ENCODE measurements around the gene CRKL.

Gene CRKL

GRCh38 chr22:20948450-20948849 lies 31.2 kb downstream of the CRKL start:
- no CpG with 5 or more reads among the region's 5 CpGs for WGBS (ENCODE audit: extremely low coverage, insufficient coverage, low lambda C conversion rate)
- H3K27ac ChIP-seq (ENCODE audit: low read depth, low read length), result no peak overlapping the region

GRCh38 chr22:20948989-20949388 lies 31.8 kb downstream of the CRKL start:
- H3K4me2 ChIP-seq (ENCODE audit: low read length), result no peak overlapping the region
- H3K79me2 ChIP-seq (ENCODE audit: control insufficient read depth, insufficient read depth, low read length), result peaks cover 52% of the 10 kb centered on the region
- peaks cover 22% of the 10 kb centered on the region for H3K79me1 ChIP-seq (ENCODE audit: low read length)
- H3K4me3 ChIP-seq (ENCODE audit: low read length), result no peak overlapping the region
- H2BK120ac ChIP-seq (ENCODE audit: low read depth, low read length), result no peak overlapping the region
- H3K4me1 ChIP-seq (ENCODE audit: control insufficient read depth, low read depth, low read length), result no peaks in the 10 kb centered on the region
- DNase-seq, result no peak
- no peak overlapping the region for H2BK15ac ChIP-seq (replicated peaks; ENCODE audit: low read depth)
- no peak overlapping the region for H2BK5ac ChIP-seq (ENCODE audit: low read length)
- no peak overlapping the region for H3K18ac ChIP-seq (ENCODE audit: low read length)
- no peak overlapping the region for H4K5ac ChIP-seq (ENCODE audit: low read length)
- H3K9ac ChIP-seq (ENCODE audit: low read length), result no peak overlapping the region
- H3K27me3 ChIP-seq (ENCODE audit: insufficient read depth, low read length, poor library complexity), result no peaks in the 10 kb centered on the region
- no peak overlapping the region for H3K23ac ChIP-seq (ENCODE audit: low read length)
- WGBS (ENCODE audit: extremely low coverage, insufficient coverage, low lambda C conversion rate), result no CpG with 5 or more reads among the region's 5 CpGs
- H3K4ac ChIP-seq (ENCODE audit: low read depth, low read length), result no peak overlapping the region
- H2AK5ac ChIP-seq (ENCODE audit: low read length), result no peak overlapping the region
- H3K36me3 ChIP-seq (ENCODE audit: control insufficient read depth, insufficient read depth, low read length), result peaks cover 6% of the 10 kb centered on the region
- H3K27ac ChIP-seq (ENCODE audit: low read depth, low read length), result no peak overlapping the region
- H3K56ac ChIP-seq (ENCODE audit: low read length), result no peak overlapping the region
- H4K8ac ChIP-seq (ENCODE audit: low read depth, low read length), result no peak overlapping the region

More at GRCh38 chr22:20948450-20948849, 31.2 kb downstream of the CRKL start:
- Histone ChIP-seq H4K8ac (ENCODE audit: low read depth, low read length) (no peak overlapping the region), H3K79me1 (ENCODE audit: low read length) (peaks cover 20% of the 10 kb centered on the region), H3K23ac (ENCODE audit: low read length) (no peak overlapping the region), H3K18ac (ENCODE audit: low read length) (no peak overlapping the region), H3K27me3 (ENCODE audit: insufficient read depth, low read length, poor library complexity) (no peaks in the 10 kb centered on the region), H2BK15ac (replicated peaks; ENCODE audit: low read depth) (no peak overlapping the region), H2AK5ac (ENCODE audit: low read length) (no peak overlapping the region), H3K36me3 (ENCODE audit: control insufficient read depth, insufficient read depth, low read length) (peaks cover 6% of the 10 kb centered on the region), H3K4me3 (ENCODE audit: low read length) (no peak overlapping the region), H3K4me2 (ENCODE audit: low read length) (no peak overlapping the region), H3K9ac (ENCODE audit: low read length) (no peak overlapping the region), H3K56ac (ENCODE audit: low read length) (no peak overlapping the region), H2BK5ac (ENCODE audit: low read length) (no peak overlapping the region), H3K4ac (ENCODE audit: low read depth, low read length) (no peak overlapping the region), H3K79me2 (ENCODE audit: control insufficient read depth, insufficient read depth, low read length) (peaks cover 57% of the 10 kb centered on the region), H3K4me1 (ENCODE audit: control insufficient read depth, low read depth, low read length) (no peaks in the 10 kb centered on the region), H4K5ac (ENCODE audit: low read length) (no peak overlapping the region), H2BK120ac (ENCODE audit: low read depth, low read length) (no peak overlapping the region)
- no peak for DNase-seq

GRCh38 chr22:20949698-20950183 lies 32.5 kb downstream of the CRKL start:
- H3K9ac ChIP-seq (ENCODE audit: low read length), result no peak overlapping the region
- no peak for DNase-seq
- H4K8ac ChIP-seq (ENCODE audit: low read depth, low read length), result no peak overlapping the region
- no peak overlapping the region for H2BK5ac ChIP-seq (ENCODE audit: low read length)
- H3K79me1 ChIP-seq (ENCODE audit: low read length), result peaks cover 22% of the 10 kb centered on the region
- no peak overlapping the region for H3K4me2 ChIP-seq (ENCODE audit: low read length)
- no peak overlapping the region for H3K4ac ChIP-seq (ENCODE audit: low read depth, low read length)
- H3K4me3 ChIP-seq (ENCODE audit: low read length), result no peak overlapping the region
- no peak overlapping the region for H3K56ac ChIP-seq (ENCODE audit: low read length)
- H3K27ac ChIP-seq (ENCODE audit: low read depth, low read length), result no peak overlapping the region
- H2AK5ac ChIP-seq (ENCODE audit: low read length), result no peak overlapping the region
- H3K18ac ChIP-seq (ENCODE audit: low read length), result no peak overlapping the region
- H2BK15ac ChIP-seq (replicated peaks; ENCODE audit: low read depth), result no peak overlapping the region
- H3K23ac ChIP-seq (ENCODE audit: low read length), result no peak overlapping the region
- H2BK120ac ChIP-seq (ENCODE audit: low read depth, low read length), result no peak overlapping the region
- no peaks in the 10 kb centered on the region for H3K27me3 ChIP-seq (ENCODE audit: insufficient read depth, low read length, poor library complexity)
- peaks cover 6% of the 10 kb centered on the region for H3K36me3 ChIP-seq (ENCODE audit: control insufficient read depth, insufficient read depth, low read length)
- no peak overlapping the region for H4K5ac ChIP-seq (ENCODE audit: low read length)
- no peaks in the 10 kb centered on the region for H3K4me1 ChIP-seq (ENCODE audit: control insufficient read depth, low read depth, low read length)
- H3K79me2 ChIP-seq (ENCODE audit: control insufficient read depth, insufficient read depth, low read length), result peaks cover 46% of the 10 kb centered on the region
- WGBS (ENCODE audit: extremely low coverage, insufficient coverage, low lambda C conversion rate), result no CpG with 5 or more reads among the region's 13 CpGs

- DNase-seq, result no peak
- no CpG with 5 or more reads among the region's 10 CpGs for WGBS (ENCODE audit: extremely low coverage, insufficient coverage, low lambda C conversion rate)
- Histone ChIP-seq H3K9ac (ENCODE audit: low read length) (no peak overlapping the region), H3K4me3 (ENCODE audit: low read length) (no peak overlapping the region), H2BK5ac (ENCODE audit: low read length) (no peak overlapping the region), H3K18ac (ENCODE audit: low read length) (no peak overlapping the region), H3K4me1 (ENCODE audit: control insufficient read depth, low read depth, low read length) (peaks cover 2% of the 10 kb centered on the region), H3K36me3 (ENCODE audit: control insufficient read depth, insufficient read depth, low read length) (peaks cover 6% of the 10 kb centered on the region), H2AK5ac (ENCODE audit: low read length) (no peak overlapping the region), H4K5ac (ENCODE audit: low read length) (no peak overlapping the region), H3K56ac (ENCODE audit: low read length) (no peak overlapping the region), H3K79me1 (ENCODE audit: low read length) (peaks cover 20% of the 10 kb centered on the region), H2BK15ac (replicated peaks; ENCODE audit: low read depth) (no peak overlapping the region), H4K8ac (ENCODE audit: low read depth, low read length) (no peak overlapping the region), H3K4ac (ENCODE audit: low read depth, low read length) (no peak overlapping the region), H3K4me2 (ENCODE audit: low read length) (no peak overlapping the region), H3K27ac (ENCODE audit: low read depth, low read length) (no peak overlapping the region), H3K23ac (ENCODE audit: low read length) (no peak overlapping the region), H2BK120ac (ENCODE audit: low read depth, low read length) (no peak overlapping the region), H3K79me2 (ENCODE audit: control insufficient read depth, insufficient read depth, low read length) (peaks cover 31% of the 10 kb centered on the region), H3K27me3 (ENCODE audit: insufficient read depth, low read length, poor library complexity) (no peaks in the 10 kb centered on the region)
Measured at GRCh38 chr22:20951151-20951931, 34.1 kb downstream of the CRKL start.

- no peaks in the 10 kb centered on the region for H3K27me3 ChIP-seq (ENCODE audit: insufficient read depth, low read length, poor library complexity)
- no peak overlapping the region for H2BK15ac ChIP-seq (replicated peaks; ENCODE audit: low read depth)
- H3K9ac ChIP-seq (ENCODE audit: low read length), result no peak overlapping the region
- H4K5ac ChIP-seq (ENCODE audit: low read length), result no peak overlapping the region
- no peak overlapping the region for H3K56ac ChIP-seq (ENCODE audit: low read length)
- H3K27ac ChIP-seq (ENCODE audit: low read depth, low read length), result no peak overlapping the region
- no peak overlapping the region for H3K4me3 ChIP-seq (ENCODE audit: low read length)
- H3K4me1 ChIP-seq (ENCODE audit: control insufficient read depth, low read depth, low read length), result peaks cover 2% of the 10 kb centered on the region
- peaks cover 25% of the 10 kb centered on the region for H3K79me2 ChIP-seq (ENCODE audit: control insufficient read depth, insufficient read depth, low read length)
- H2AK5ac ChIP-seq (ENCODE audit: low read length), result no peak overlapping the region
- no peak overlapping the region for H2BK5ac ChIP-seq (ENCODE audit: low read length)
- no peak overlapping the region for H2BK120ac ChIP-seq (ENCODE audit: low read depth, low read length)
- H3K18ac ChIP-seq (ENCODE audit: low read length), result no peak overlapping the region
- H3K36me3 ChIP-seq (ENCODE audit: control insufficient read depth, insufficient read depth, low read length), result peaks cover 6% of the 10 kb centered on the region
- peaks cover 16% of the 10 kb centered on the region for H3K79me1 ChIP-seq (ENCODE audit: low read length)
- H4K8ac ChIP-seq (ENCODE audit: low read depth, low read length), result no peak overlapping the region
- no peak overlapping the region for H3K4ac ChIP-seq (ENCODE audit: low read depth, low read length)
- no CpG with 5 or more reads among the region's 8 CpGs for WGBS (ENCODE audit: extremely low coverage, insufficient coverage, low lambda C conversion rate)
- H3K4me2 ChIP-seq (ENCODE audit: low read length), result no peak overlapping the region
- no peak for DNase-seq
- no peak overlapping the region for H3K23ac ChIP-seq (ENCODE audit: low read length)
Measured at GRCh38 chr22:20951932-20952380, 34.7 kb downstream of the CRKL start.

All from mesendoderm (in vitro differentiated cells).